ENCODE results near the gene ASCL2. TPM values are rescaled to one million over a fixed set of nuclear protein-coding genes. Genes with fewer than 3 reads are reported as not detected.
"Not testable (repeated sequence)": the region's sequence is repeated elsewhere in the genome, so short reads cannot be mapped to it uniquely, and the experiment has no call there.

The ASCL2 gene
- polyA plus RNA-seq, 3 donors = 0.19 to 0.63 TPM; not detected in 1

DNA sequence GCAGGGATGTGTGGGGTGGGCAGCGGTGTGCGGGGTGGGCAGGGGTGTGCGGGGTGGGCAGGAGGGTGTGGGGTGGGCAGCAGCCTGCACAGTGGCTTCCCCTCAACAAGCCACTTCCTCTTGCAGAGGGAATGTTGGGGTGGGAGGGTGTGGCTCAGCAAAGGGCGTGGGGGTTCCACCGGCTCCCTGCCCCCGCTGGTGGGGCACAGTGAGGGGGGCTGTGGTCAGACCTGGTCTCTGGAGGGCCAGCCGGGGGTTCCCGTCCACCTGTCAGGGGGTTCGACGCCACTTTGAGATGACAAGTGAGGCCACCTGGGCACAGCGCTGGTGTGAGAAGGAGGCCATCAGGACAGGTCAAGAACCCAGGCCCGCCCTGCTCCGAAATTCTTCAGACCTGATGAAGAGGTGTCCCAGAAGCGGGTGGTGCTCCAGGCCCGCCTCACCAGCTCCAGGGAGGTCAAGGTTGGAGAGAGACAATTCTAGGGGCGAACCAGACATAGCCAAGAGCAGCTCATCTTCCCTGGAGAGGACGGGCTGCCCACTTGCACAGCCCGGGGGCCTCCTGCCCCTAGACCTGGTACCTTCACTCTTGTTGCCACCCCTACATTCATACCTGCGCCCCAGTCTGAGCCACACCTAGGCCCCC lies 30.0 kb upstream of the ASCL2 start:
- WGBS, 3 donors = 41 to 81% (median 60%) methylated on average over 16 to 19 of the region's 19 CpGs
- H3K27ac ChIP-seq (ENCODE audit: low read depth, low read length) = no peak overlapping the region

- H3K27ac ChIP-seq (ENCODE audit: low read depth, low read length) = no peak overlapping the region
- 45 to 78% (median 68%) methylated on average over 10 of the region's 10 CpGs for WGBS, 3 donors
Measured at GRCh38 chr11:2299773-2300172, 29.4 kb upstream of the ASCL2 start.

DNA sequence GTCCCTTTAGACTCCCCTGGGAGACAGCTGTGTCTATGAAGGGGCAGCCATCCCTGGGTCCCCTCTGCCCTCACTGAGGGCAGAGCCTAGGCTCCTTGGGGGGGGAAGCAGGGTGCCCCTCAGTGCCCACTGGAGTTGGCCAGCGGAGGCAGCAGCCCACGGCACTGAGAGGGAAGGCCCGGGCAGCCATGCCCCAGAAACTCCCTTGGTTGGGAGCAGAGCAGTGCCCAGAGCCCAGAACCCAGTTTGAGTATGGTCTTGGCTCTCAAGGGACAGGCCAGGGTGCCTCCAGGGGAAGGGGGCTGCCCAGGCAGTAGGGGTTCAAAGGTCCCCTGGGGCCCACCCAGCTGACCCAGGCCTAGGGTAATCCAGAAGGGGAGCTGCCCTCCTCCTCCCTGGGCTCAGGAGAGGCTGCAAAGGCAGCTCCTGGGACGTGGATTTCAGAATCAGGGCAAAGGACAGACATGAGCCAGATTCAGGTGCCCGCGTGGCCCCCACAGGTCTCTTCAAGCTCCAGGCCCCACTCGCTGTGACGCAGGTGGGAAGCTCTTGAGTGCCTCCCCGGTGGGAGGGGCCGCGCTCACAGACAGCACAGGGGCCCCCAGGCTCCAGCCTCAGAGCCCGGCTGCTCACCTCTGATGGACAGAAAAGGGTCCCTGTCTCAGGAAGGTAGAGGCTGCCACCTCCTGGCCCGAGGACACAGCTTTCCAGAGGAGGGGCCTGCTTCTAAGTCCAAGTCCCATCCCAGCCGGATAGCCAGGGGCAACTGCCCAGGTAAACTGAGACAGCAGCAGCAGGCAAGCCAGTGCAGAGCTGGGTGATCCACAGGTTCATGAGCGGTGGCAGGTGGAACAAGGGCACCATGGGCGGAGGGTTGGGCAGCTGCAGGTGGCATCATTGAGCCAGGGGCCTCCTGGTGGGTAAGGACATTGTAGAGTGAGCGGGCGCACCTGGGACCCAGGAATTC lies 28.7 kb upstream of the ASCL2 start:
- no peak overlapping the region for H3K27ac ChIP-seq (ENCODE audit: low read depth, low read length)
- 56 to 69% (median 66%) methylated on average over 18 of the region's 18 CpGs for WGBS, 3 donors

- 77 to 84% (median 80%) methylated on average over 14 of the region's 14 CpGs for WGBS, 3 donors
- no peak overlapping the region for H3K27ac ChIP-seq (ENCODE audit: low read depth, low read length)
Measured at GRCh38 chr11:2298131-2298794, 27.9 kb upstream of the ASCL2 start.

DNA sequence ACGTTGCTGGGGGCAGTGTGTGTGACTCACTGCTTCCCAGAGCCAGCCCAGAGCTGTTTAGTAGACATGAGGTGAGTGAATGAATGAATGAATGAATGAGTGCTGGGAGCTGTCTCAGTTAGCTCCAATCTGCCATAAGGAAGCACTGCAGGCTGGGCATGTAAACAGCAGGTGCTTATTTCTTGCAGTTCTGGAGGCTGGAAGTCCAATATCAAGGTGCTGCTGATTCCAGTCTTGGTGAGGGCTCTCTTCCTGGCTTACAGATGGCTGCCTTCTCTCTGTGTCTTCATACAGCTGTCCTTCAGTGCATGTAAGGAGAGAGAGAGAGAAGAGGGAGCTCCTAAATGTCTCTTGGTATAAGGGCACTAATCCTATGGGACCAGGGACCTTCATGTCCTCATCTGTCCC lies 27.2 kb upstream of the ASCL2 start:
- 50 to 59% (median 58%) methylated on average over 1 of the region's 1 CpG for WGBS, 3 donors
- H3K27ac ChIP-seq (ENCODE audit: low read depth, low read length) = no peak overlapping the region

DNA sequence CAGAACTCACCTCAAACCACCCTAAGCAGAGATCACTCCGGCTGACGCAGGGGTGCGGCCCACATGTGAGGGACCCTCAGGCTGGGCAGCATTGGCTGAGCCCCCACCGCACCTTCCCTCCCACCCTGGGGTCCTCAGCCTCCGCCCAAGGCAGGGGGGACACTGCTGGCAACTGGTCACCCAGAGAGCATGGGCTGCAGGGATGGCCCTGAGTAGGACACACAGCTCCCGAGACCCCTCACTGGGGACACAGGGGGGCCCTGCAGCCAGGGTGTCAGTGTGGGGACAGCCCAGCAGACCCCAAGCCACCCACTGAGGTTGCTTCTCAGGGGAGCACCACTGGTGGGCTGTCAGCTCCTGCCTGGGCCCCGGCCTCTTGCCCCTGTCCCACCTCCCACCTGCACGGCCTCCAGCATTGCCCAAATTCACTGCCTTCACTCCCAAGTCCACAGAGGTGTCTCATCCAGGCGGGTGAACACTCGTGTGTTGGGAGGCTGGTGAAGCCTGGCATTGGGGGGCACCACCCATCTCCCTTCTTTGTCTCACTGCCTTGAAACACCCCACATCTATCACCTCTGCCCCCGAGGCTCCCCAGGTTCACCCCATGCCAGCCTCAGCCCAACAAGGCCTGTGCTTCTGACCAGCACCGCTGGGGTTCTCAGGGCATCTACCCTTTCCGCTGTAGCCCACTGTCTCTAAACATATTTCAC lies 26.7 kb upstream of the ASCL2 start:
- 89 to 95% (median 90%) methylated on average over 12 to 13 of the region's 13 CpGs for WGBS, 3 donors
- no peak overlapping the region for H3K27ac ChIP-seq (ENCODE audit: low read depth, low read length)

GRCh38 chr11:2295971-2296912 lies 25.9 kb upstream of the ASCL2 start:
- 81 to 91% (median 86%) methylated on average over 16 to 17 of the region's 17 CpGs for WGBS, 3 donors
- H3K27ac ChIP-seq (ENCODE audit: low read depth, low read length) = no peak overlapping the region

GRCh38 chr11:2294926-2295290 lies 24.5 kb upstream of the ASCL2 start:
- no peak overlapping the region for H3K27ac ChIP-seq (ENCODE audit: low read depth, low read length)
- WGBS, 3 donors = 83 to 89% (median 89%) methylated on average over 8 of the region's 8 CpGs

DNA sequence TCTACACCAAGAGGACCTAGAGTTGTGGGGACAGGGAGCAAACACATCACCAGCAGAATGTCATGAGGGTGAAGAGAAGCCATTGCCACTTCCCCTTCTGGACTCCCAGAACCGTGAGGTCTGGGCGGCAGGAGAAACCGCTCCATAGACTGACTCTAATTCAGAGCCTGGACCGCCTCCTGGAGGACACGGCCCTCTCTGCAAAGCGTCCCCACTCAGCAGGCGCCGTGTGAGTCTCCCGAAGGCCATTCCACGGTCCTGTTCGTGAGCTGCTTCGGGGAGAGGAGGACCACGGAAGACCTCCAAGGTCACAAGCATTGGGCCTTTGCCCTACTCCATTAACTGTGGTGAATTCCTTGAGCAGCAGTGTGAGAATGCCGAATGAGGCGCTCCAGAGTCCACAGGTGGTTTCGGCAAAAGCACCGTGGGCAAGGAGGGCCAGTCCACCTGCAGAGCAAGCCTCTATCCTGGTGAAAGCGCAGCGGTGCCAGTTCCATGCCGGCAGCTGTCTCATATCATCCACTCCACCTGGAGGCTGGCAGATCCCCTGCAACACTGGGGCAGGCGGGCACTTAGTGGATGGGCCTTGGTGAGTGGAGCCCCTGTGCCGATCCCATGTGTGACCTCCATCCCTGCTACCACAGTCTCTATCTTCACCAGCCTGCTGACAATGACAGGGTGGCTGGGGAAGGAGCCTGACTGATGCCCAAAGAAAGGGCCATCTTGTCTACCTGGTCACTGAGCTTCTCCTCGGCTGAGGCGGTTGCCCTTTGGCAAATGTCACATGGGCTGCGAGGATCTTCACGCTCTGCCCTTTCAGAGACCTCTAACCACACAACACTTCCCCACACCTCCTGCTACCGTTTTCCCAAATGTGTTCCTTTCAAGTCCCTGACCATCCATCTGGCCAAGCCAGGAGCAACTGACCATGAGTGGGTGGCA lies 23.9 kb upstream of the ASCL2 start:
- no peak overlapping the region for H3K27ac ChIP-seq (ENCODE audit: low read depth, low read length)
- 76 to 78% (median 78%) methylated on average over 27 of the region's 27 CpGs for WGBS, 3 donors

- WGBS, 3 donors = 84 to 86% (median 84%) methylated on average over 20 of the region's 20 CpGs
- H3K27ac ChIP-seq (ENCODE audit: low read depth, low read length) = no peak overlapping the region
Measured at GRCh38 chr11:2293531-2293971, 23.2 kb upstream of the ASCL2 start.

DNA sequence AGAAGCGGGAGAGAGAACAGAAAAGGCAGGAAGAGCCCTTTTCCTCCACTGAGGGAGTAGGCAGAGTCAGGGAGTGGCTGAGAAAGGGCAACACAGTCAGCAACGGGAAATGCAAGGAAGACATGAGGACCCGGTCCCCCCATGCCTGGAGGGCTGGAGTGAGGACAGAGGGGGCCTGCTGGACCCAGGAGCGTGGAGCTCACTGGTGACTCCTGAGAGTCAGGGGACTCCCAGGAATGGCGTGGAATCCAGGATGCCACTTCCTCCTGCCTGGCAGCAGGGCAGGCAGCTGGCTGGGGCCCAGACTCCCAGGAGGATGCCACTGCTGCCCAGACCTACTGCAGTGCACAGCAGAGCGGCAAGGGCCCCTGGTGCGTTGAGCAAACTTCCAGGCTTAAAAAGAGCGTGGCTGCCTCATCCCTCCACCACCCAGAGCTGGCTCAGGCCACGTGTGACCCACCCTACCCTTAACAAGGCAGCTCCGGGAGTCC lies 20.0 kb upstream of the ASCL2 start:
- 31 to 47% (median 42%) methylated on average over 10 of the region's 10 CpGs for WGBS, 3 donors
- no peak overlapping the region for H3K27ac ChIP-seq (ENCODE audit: low read depth, low read length)

GRCh38 chr11:2289859-2290258 lies 19.5 kb upstream of the ASCL2 start:
- 72 to 78% (median 74%) methylated on average over 10 of the region's 10 CpGs for WGBS, 3 donors
- no peak overlapping the region for H3K27ac ChIP-seq (ENCODE audit: low read depth, low read length)

GRCh38 chr11:2289350-2289749 lies 19.0 kb upstream of the ASCL2 start:
- H3K27ac ChIP-seq (ENCODE audit: low read depth, low read length) = no peak overlapping the region
- WGBS, 3 donors = 38 to 72% (median 63%) methylated on average over 6 of the region's 6 CpGs

DNA sequence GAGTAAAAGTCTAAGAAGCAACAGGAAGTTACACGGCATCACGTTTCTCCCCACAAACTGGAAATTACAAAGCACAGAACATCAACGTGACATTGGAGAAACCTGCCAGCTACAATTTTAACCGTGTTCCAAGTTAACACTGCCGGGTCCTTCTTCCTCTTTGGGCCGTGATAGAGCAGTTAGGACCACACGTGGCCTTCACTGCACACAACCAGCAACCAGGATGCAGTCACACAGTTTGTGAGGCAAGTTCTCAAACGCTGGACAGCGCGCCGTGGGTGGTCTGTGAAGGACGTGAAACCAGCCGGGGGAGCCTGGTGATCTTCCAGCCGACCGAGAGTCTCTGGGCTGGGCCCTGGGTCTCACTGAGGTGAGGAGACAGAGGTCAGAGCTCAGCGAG lies 16.7 kb upstream of the ASCL2 start:
- WGBS, 3 donors = 29 to 56% (median 32%) methylated on average over 16 of the region's 16 CpGs
- no peak overlapping the region for H3K27ac ChIP-seq (ENCODE audit: low read depth, low read length)

DNA sequence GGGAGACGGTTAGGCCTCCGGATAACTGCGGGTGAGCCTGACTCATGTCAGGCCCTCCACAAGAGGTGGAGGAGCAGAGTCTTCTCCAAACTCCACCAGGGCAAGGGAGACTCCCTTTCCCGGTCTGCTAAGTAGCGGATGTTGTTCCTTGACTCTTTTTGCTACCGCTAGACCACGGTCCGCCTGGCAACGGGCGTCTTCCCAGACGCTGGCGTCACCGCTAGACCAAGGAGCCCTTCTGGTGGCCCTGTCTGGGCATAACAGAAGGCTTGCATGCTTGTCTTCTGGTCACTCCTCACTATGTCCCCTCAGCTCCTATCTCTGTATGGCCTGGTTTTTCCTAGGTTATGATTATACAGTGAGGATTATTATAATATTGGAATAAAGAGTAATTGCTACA lies 16.0 kb upstream of the ASCL2 start:
- 83 to 96% (median 95%) methylated on average over 10 to 13 of the region's 13 CpGs for WGBS, 3 donors
- not testable (repeated sequence) for H3K27ac ChIP-seq (ENCODE audit: low read depth, low read length)

- WGBS, 3 donors = 72 to 84% (median 76%) methylated on average over 2 of the region's 2 CpGs
- no peak overlapping the region for H3K27ac ChIP-seq (ENCODE audit: low read depth, low read length)
Measured at GRCh38 chr11:2280208-2280607, 9.8 kb upstream of the ASCL2 start.

Data from adipose tissue (tissue), 3 donors.